AG04450 (cell line): ENCODE measurements around the gene FAM124A. TPM values are rescaled to one million over a fixed set of nuclear protein-coding genes. Genes with fewer than 3 reads are reported as not detected.

ENCODE experiments used
- CTCF ChIA-PET: fragments of 300-600, 350-600 bp; formaldehyde crosslinking; extraction: SDS; loops from one replicate; lab custom pipeline; 2022; ENCODE audit warnings: antibody characterized with exemption, inconsistent platforms; lab: Charles Lee
- POLR2A ChIA-PET: fragments of 350-600 bp; formaldehyde crosslinking; extraction: SDS; loops from one replicate; lab custom pipeline; 2021; ENCODE audit warnings: antibody characterized with exemption, inconsistent platforms; lab: Yijun Ruan, JAX
- DNase-seq: peaks from one replicate; pipeline ENCODE4 v3.0.0-alpha.2; 2011; ENCODE audit warnings: low read depth, low spot score
- H3K27ac ChIP-seq: one replicate; pipeline ENCODE4 v1.5.1; 2012; ENCODE audit warnings: low read depth, low read length, control low read depth
- H3K27me3 ChIP-seq: one replicate; pipeline ENCODE4 v1.6.0; 2012; ENCODE audit warnings: low read length; ENCODE audit not compliant: control insufficient read depth, insufficient read depth
- H3K4me3 ChIP-seq: 2 replicates; pipeline ENCODE4 v1.5.1; 2011; ENCODE audit warnings: mild to moderate bottlenecking, low read depth, low read length, control low read depth
- H3K9me3 ChIP-seq: 2 replicates; pipeline ENCODE4 v1.5.1; 2012; ENCODE audit warnings: low read length; ENCODE audit not compliant: control insufficient read depth, insufficient read depth
- polyA plus RNA-seq: library from polyadenylated mRNA; depleted of rRNA; stranded (reverse); fragments of >200 nt; gene quantifications from 2 replicates; pipeline ENCODE4 v1.2.3, GENCODE V29; 2011
- TF ChIP-seq, protein P1 (sequence below): IDR thresholded peaks from 2 replicates; pipeline ENCODE4 v1.5.1; 2011; ENCODE audit warnings: low read depth, low read length, control low read depth, inconsistent platforms

The FAM124A gene
- polyA plus RNA-seq, 1 experiment: 0.14 TPM

DNA sequence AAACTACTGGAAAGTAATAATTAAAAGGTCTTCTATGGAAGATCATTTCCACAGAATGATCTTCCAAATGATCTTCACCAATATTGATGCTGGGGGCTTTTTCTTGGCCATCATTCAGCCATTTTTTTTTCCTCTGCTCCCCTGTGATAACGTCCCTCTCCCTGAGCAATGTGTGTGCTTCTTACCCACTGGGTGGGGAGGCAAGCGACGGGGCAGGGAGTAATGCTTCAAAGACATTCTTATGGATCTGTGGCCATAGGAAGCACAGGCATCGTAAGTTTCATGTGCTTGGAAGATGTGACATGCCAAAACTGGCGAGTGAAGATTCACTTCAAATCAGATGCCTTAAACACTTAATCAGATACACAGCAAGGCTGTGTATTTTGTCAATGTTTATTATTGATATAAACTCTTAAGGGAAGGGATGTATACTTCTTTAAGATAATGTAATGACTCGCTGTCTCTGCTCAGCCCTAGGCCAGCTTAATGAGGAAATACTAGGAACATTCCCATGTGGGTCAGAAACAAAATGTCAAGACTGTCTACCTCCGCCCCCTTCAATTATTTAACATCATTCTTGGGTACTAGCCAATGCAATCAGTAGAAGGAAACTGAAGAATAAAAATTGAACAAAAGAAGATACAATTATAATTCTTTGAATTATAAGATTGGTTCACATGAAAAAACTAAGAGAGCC is 83.2 kb downstream of the FAM124A start:
- H3K27ac ChIP-seq: no peak overlapping the region
- CTCF ChIA-PET: interaction anchor here (2.5 kb wide), 1 partner anchor 19 kb away, joined by 9 read pairs; no protein-coding TSS in a partner anchor
- POLR2A ChIA-PET: no interaction called here
- peaks cover 11% of the 10 kb centered on the region for H3K27me3 ChIP-seq
- no peaks in the 10 kb centered on the region for H3K9me3 ChIP-seq
- TF ChIP-seq, protein P1, sequence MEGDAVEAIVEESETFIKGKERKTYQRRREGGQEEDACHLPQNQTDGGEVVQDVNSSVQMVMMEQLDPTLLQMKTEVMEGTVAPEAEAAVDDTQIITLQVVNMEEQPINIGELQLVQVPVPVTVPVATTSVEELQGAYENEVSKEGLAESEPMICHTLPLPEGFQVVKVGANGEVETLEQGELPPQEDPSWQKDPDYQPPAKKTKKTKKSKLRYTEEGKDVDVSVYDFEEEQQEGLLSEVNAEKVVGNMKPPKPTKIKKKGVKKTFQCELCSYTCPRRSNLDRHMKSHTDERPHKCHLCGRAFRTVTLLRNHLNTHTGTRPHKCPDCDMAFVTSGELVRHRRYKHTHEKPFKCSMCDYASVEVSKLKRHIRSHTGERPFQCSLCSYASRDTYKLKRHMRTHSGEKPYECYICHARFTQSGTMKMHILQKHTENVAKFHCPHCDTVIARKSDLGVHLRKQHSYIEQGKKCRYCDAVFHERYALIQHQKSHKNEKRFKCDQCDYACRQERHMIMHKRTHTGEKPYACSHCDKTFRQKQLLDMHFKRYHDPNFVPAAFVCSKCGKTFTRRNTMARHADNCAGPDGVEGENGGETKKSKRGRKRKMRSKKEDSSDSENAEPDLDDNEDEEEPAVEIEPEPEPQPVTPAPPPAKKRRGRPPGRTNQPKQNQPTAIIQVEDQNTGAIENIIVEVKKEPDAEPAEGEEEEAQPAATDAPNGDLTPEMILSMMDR: no peak
- DNase-seq: no peak
- no peak overlapping the region for H3K4me3 ChIP-seq

GRCh38 chr13:51308781-51309180 is 86.6 kb downstream of the FAM124A start:
- no peak for DNase-seq
- H3K27ac ChIP-seq: no peak overlapping the region
- H3K27me3 ChIP-seq: peaks cover 8% of the 10 kb centered on the region
- POLR2A ChIA-PET: interaction anchor here (0.5 kb wide), 1 partner anchor 119 kb away, joined by 3 read pairs; no protein-coding TSS in a partner anchor
- H3K9me3 ChIP-seq: no peaks in the 10 kb centered on the region
- H3K4me3 ChIP-seq: no peak overlapping the region
- CTCF ChIA-PET: interaction anchor here (2.4 kb wide), 1 partner anchor 22 kb away, joined by 17 read pairs; no protein-coding TSS in a partner anchor
- TF ChIP-seq, protein P1: no peak

DNA sequence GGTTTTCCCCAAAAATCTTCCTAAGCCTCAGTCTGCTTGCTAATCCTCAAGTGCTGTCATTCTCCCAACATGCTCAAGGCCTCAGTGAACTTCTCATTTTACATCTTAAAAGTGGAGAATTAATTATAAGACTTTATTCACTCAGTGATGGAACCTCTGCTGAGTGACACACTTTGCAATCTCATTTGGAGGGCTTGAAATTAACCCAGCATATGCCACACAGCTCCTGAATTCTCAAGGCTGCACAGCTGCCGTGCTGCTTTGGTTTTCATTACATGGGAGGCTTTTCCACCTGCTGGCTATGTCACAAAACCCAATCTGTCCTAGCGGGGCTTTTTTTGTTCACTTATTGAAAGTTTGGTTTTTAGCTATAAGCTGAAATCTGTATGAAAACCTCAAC is 89.0 kb downstream of the FAM124A start:
- no peak overlapping the region for H3K27ac ChIP-seq
- ChIA-PET CTCF (interaction anchor here (2.4 kb wide), 1 partner anchor 24 kb away, joined by 17 read pairs; no protein-coding TSS in a partner anchor), POLR2A (no interaction called here)
- peaks cover 3% of the 10 kb centered on the region for H3K27me3 ChIP-seq
- TF ChIP-seq, protein P1: no peak
- no peak for DNase-seq
- H3K4me3 ChIP-seq: no peak overlapping the region
- H3K9me3 ChIP-seq: no peaks in the 10 kb centered on the region

- no peaks in the 10 kb centered on the region for H3K9me3 ChIP-seq
- CTCF ChIA-PET: interaction anchor here (0.6 to 1.5 kb wide), 2 partner anchors 26 to 157 kb away, joined by 5 to 7 read pairs; no protein-coding TSS in a partner anchor
- H3K4me3 ChIP-seq: no peak overlapping the region
- TF ChIP-seq, protein P1: no peak
- H3K27me3 ChIP-seq: peaks cover 3% of the 10 kb centered on the region
- no peak for DNase-seq
- H3K27ac ChIP-seq: no peak overlapping the region
- POLR2A ChIA-PET: interaction anchor here (0.6 kb wide), 1 partner anchor 27 kb away, joined by 5 read pairs; no protein-coding TSS in a partner anchor
Observed at GRCh38 chr13:51311957-51312520, 89.8 kb downstream of the FAM124A start.

GRCh38 chr13:51313619-51314018 is 91.4 kb downstream of the FAM124A start:
- TF ChIP-seq, protein P1: no peak
- DNase-seq: no peak
- no peak overlapping the region for H3K4me3 ChIP-seq
- POLR2A ChIA-PET: no interaction called here
- H3K27me3 ChIP-seq: peaks cover 3% of the 10 kb centered on the region
- CTCF ChIA-PET: no interaction called here
- no peak overlapping the region for H3K27ac ChIP-seq
- no peaks in the 10 kb centered on the region for H3K9me3 ChIP-seq
